ENCODE measurements around the gene SLC15A1.

The SLC15A1 gene

GRCh38 chr13:98675066-98675465 is 77.4 kb downstream of the SLC15A1 start:
- H3K4me3 Mint-ChIP-seq: no peak overlapping the region
- H3K36me3 Mint-ChIP-seq: no peaks in the 10 kb centered on the region
- H3K4me1 Mint-ChIP-seq: no peaks in the 10 kb centered on the region
- H3K9me3 Mint-ChIP-seq: no peaks in the 10 kb centered on the region
- DNase-seq (ENCODE audit: low spot score in 2 of 2) (no peak), ATAC-seq (peak; percentile 5)
- peak overlapping the region; percentile 67 for H3K27ac Mint-ChIP-seq

GRCh38 chr13:98672947-98673613 is 79.4 kb downstream of the SLC15A1 start:
- DNase-seq (ENCODE audit: low spot score in 2 of 2): peak; percentile 12 to 70
- Mint-ChIP-seq H3K9me3 (no peaks in the 10 kb centered on the region), H3K36me3 (no peaks in the 10 kb centered on the region), H3K4me1 (no peaks in the 10 kb centered on the region), H3K4me3 (no peak overlapping the region), H3K27ac (peak overlapping the region; percentile 17)
- ATAC-seq: peak; percentile 72

GRCh38 chr13:98668155-98668554 is 84.3 kb downstream of the SLC15A1 start:
- Mint-ChIP-seq H3K4me3 (no peak overlapping the region), H3K4me1 (peaks cover 17% of the 10 kb centered on the region), H3K36me3 (no peaks in the 10 kb centered on the region), H3K27ac (no peak overlapping the region), H3K9me3 (no peaks in the 10 kb centered on the region)
- DNase-seq (ENCODE audit: low spot score in 2 of 2): no peak
- ATAC-seq: no peak

GRCh38 chr13:98665638-98665995 is 86.9 kb downstream of the SLC15A1 start:
- H3K36me3 Mint-ChIP-seq: no peaks in the 10 kb centered on the region
- no peak overlapping the region for H3K4me3 Mint-ChIP-seq
- H3K4me1 Mint-ChIP-seq: peaks cover 17% of the 10 kb centered on the region
- no peaks in the 10 kb centered on the region for H3K9me3 Mint-ChIP-seq
- H3K27ac Mint-ChIP-seq: no peak overlapping the region
- ATAC-seq (no peak), DNase-seq (ENCODE audit: low spot score in 2 of 2) (no peak)

- no peaks in the 10 kb centered on the region for H3K36me3 Mint-ChIP-seq
- peak overlapping the region; percentile 5 for H3K27ac Mint-ChIP-seq
- ATAC-seq (no peak), DNase-seq (ENCODE audit: low spot score in 2 of 2) (no peak)
- no peak overlapping the region for H3K4me3 Mint-ChIP-seq
- no peaks in the 10 kb centered on the region for H3K9me3 Mint-ChIP-seq
- H3K4me1 Mint-ChIP-seq: peaks cover 17% of the 10 kb centered on the region
Observed at GRCh38 chr13:98664924-98665637, 87.4 kb downstream of the SLC15A1 start.

GRCh38 chr13:98664510-98664909 is 88.0 kb downstream of the SLC15A1 start:
- no peak overlapping the region for H3K4me3 Mint-ChIP-seq
- ATAC-seq (no peak), DNase-seq (ENCODE audit: low spot score in 2 of 2) (no peak)
- H3K27ac Mint-ChIP-seq: peak overlapping the region; percentile 5
- H3K9me3 Mint-ChIP-seq: no peaks in the 10 kb centered on the region
- H3K36me3 Mint-ChIP-seq: no peaks in the 10 kb centered on the region
- H3K4me1 Mint-ChIP-seq: peaks cover 17% of the 10 kb centered on the region

GRCh38 chr13:98664047-98664446 is 88.4 kb downstream of the SLC15A1 start:
- Mint-ChIP-seq H3K9me3 (no peaks in the 10 kb centered on the region), H3K36me3 (no peaks in the 10 kb centered on the region), H3K4me1 (peaks cover 17% of the 10 kb centered on the region), H3K27ac (peak overlapping the region; percentile 5), H3K4me3 (no peak overlapping the region)
- peak; percentile 29 to 56 for DNase-seq (ENCODE audit: low spot score in 2 of 2)
- peak; percentile 99 for ATAC-seq

- ATAC-seq: no peak
- Mint-ChIP-seq H3K36me3 (no peaks in the 10 kb centered on the region), H3K27ac (no peak overlapping the region), H3K9me3 (no peaks in the 10 kb centered on the region), H3K4me1 (peaks cover 6% of the 10 kb centered on the region), H3K4me3 (no peak overlapping the region)
- DNase-seq (ENCODE audit: low spot score in 2 of 2): no peak
Observed at GRCh38 chr13:98658131-98658530, 94.3 kb downstream of the SLC15A1 start.

GRCh38 chr13:98657506-98658085 is 94.9 kb downstream of the SLC15A1 start:
- H3K4me3 Mint-ChIP-seq: no peak overlapping the region
- DNase-seq (ENCODE audit: low spot score in 2 of 2): no peak
- H3K9me3 Mint-ChIP-seq: no peaks in the 10 kb centered on the region
- ATAC-seq: no peak
- peaks cover 8% of the 10 kb centered on the region for H3K4me1 Mint-ChIP-seq
- H3K36me3 Mint-ChIP-seq: no peaks in the 10 kb centered on the region
- no peak overlapping the region for H3K27ac Mint-ChIP-seq

- Mint-ChIP-seq H3K4me3 (no peak overlapping the region), H3K4me1 (peaks cover 8% of the 10 kb centered on the region), H3K27ac (no peak overlapping the region), H3K36me3 (no peaks in the 10 kb centered on the region), H3K9me3 (no peaks in the 10 kb centered on the region)
- DNase-seq (ENCODE audit: low spot score in 2 of 2) (no peak), ATAC-seq (no peak)
Observed at GRCh38 chr13:98656223-98656622, 96.2 kb downstream of the SLC15A1 start.

- DNase-seq (ENCODE audit: low spot score in 2 of 2) (peak; percentile 55 to 81), ATAC-seq (peak; percentile 90)
- Mint-ChIP-seq H3K4me3 (no peak overlapping the region), H3K9me3 (no peaks in the 10 kb centered on the region), H3K27ac (no peak overlapping the region), H3K4me1 (peaks cover 8% of the 10 kb centered on the region), H3K36me3 (no peaks in the 10 kb centered on the region)
Observed at GRCh38 chr13:98653463-98653985, 98.9 kb downstream of the SLC15A1 start.

- Mint-ChIP-seq H3K4me3 (no peak overlapping the region), H3K9me3 (no peaks in the 10 kb centered on the region), H3K36me3 (no peaks in the 10 kb centered on the region), H3K4me1 (peaks cover 8% of the 10 kb centered on the region), H3K27ac (no peak overlapping the region)
- no peak for ATAC-seq
- no peak for DNase-seq (ENCODE audit: low spot score in 2 of 2)
Observed at GRCh38 chr13:98652721-98653462, 99.6 kb downstream of the SLC15A1 start.

GRCh38 chr13:98652276-98652675 is 100.2 kb downstream of the SLC15A1 start:
- Mint-ChIP-seq H3K4me1 (peaks cover 8% of the 10 kb centered on the region), H3K27ac (no peak overlapping the region), H3K36me3 (no peaks in the 10 kb centered on the region), H3K9me3 (no peaks in the 10 kb centered on the region), H3K4me3 (no peak overlapping the region)
- DNase-seq (ENCODE audit: low spot score in 2 of 2): no peak
- ATAC-seq: no peak

GRCh38 chr13:98651744-98652143 is 100.7 kb downstream of the SLC15A1 start:
- H3K4me1 Mint-ChIP-seq: peaks cover 8% of the 10 kb centered on the region
- DNase-seq (ENCODE audit: low spot score in 2 of 2) (no peak), ATAC-seq (no peak)
- H3K4me3 Mint-ChIP-seq: no peak overlapping the region
- no peak overlapping the region for H3K27ac Mint-ChIP-seq
- H3K9me3 Mint-ChIP-seq: no peaks in the 10 kb centered on the region
- no peaks in the 10 kb centered on the region for H3K36me3 Mint-ChIP-seq

- Mint-ChIP-seq H3K9me3 (no peaks in the 10 kb centered on the region), H3K27ac (no peak overlapping the region), H3K4me3 (no peak overlapping the region), H3K36me3 (no peaks in the 10 kb centered on the region), H3K4me1 (peaks cover 8% of the 10 kb centered on the region)
- DNase-seq (ENCODE audit: low spot score in 2 of 2): no peak
- ATAC-seq: no peak
Observed at GRCh38 chr13:98650396-98651107, 101.9 kb downstream of the SLC15A1 start.

Measured in stimulated activated effector memory CD8-positive, alpha-beta T cell treated with anti-CD3 and anti-CD28 coated beads, Interleukin-12 subunit alpha, Interleukin-12 subunit beta, amount 100 ng/mL, for 72 hours (primary cell).